ENCODE results near the gene PCCA.

DNA sequence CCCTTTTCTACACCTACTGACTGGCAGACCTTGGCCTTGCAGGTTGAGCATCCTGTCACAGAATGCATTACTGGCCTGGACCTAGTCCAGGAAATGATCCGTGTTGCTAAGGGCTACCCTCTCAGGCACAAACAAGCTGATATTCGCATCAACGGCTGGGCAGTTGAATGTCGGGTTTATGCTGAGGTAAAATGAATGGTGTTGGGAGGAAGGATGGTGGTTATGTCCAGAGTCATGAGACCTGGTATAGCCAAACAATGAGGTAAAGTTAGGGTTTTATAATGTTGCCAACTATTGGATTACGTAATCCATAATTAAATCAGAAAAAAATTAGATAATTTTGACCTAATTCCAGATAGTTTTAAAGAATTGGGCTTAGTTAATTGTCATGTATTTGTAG is 212.5 kb downstream of the PCCA start:
- no peak for TF ChIP-seq EZH2 (IDR thresholded peaks at IDR 0.05; ENCODE audit: borderline replicate concordance, low read length)
- TF ChIP-seq, protein P1, sequence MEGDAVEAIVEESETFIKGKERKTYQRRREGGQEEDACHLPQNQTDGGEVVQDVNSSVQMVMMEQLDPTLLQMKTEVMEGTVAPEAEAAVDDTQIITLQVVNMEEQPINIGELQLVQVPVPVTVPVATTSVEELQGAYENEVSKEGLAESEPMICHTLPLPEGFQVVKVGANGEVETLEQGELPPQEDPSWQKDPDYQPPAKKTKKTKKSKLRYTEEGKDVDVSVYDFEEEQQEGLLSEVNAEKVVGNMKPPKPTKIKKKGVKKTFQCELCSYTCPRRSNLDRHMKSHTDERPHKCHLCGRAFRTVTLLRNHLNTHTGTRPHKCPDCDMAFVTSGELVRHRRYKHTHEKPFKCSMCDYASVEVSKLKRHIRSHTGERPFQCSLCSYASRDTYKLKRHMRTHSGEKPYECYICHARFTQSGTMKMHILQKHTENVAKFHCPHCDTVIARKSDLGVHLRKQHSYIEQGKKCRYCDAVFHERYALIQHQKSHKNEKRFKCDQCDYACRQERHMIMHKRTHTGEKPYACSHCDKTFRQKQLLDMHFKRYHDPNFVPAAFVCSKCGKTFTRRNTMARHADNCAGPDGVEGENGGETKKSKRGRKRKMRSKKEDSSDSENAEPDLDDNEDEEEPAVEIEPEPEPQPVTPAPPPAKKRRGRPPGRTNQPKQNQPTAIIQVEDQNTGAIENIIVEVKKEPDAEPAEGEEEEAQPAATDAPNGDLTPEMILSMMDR (IDR thresholded peaks at IDR 0.05; ENCODE audit: low read length), result no peak

Data from OCI-LY1 (cell line).